NT2/D1 (cell line): ENCODE measurements around the gene ITPK1.

Source experiments
- YY1 ChIP-seq: IDR thresholded peaks from 2 replicates; pipeline ENCODE4 v1.6.1; 2011; ENCODE audit not compliant: insufficient read length, insufficient read depth
- ZNF274 ChIP-seq: IDR thresholded peaks from 2 replicates; pipeline ENCODE4 v1.6.1; 2011; ENCODE audit warnings: mild to moderate bottlenecking, low read depth, low read length

GRCh38 chr14:93017301-93017797, 98.4 kb downstream of the ITPK1 start:
- no peak for TF ChIP-seq YY1
- no peak for TF ChIP-seq ZNF274
